SK-N-SH treated with all-trans-retinoic acid at 6 μM for 48 hours (cell line): ENCODE data around the gene PTPN7.

Experiments
- ATAC-seq: fragments of 200-7000 bp; cut with Tn5 transposase; 3 replicates; pipeline ENCODE4 v1.9.1; 2020; ENCODE audit warnings: mild to moderate bottlenecking, moderate library complexity
- ARNTL ChIP-seq: fragments of 450-650 bp; formaldehyde crosslinking; IDR thresholded peaks from 2 replicates; pipeline ENCODE4 v1.5.0; 2020; ENCODE audit warnings: low read depth, mild to moderate bottlenecking, moderate library complexity, borderline replicate concordance
- CREB5 ChIP-seq: fragments of 250-450 bp; sonication (Bioruptor Pico); IDR thresholded peaks from 2 replicates; pipeline ENCODE4 v1.5.1; 2020; ENCODE audit warnings: low read depth, mild to moderate bottlenecking, moderate library complexity
- CSDC2 ChIP-seq: fragments of 250-450 bp; sonication (Bioruptor Pico); IDR thresholded peaks from 2 replicates; pipeline ENCODE4 v1.5.0; 2020; ENCODE audit warnings: mild to moderate bottlenecking, moderate library complexity
- CSRNP3 ChIP-seq: fragments of 250-450 bp; sonication (Bioruptor Pico); IDR thresholded peaks from 2 replicates; pipeline ENCODE4 v1.5.1; 2021; ENCODE audit warnings: mild to moderate bottlenecking, moderate library complexity
- OSR1 ChIP-seq: fragments of 250-450 bp; sonication (Bioruptor Pico); IDR thresholded peaks from 2 replicates; pipeline ENCODE4 v1.8.0; 2022; ENCODE audit warnings: moderate library complexity, mild to moderate bottlenecking, inconsistent platforms
- PATZ1 ChIP-seq: fragments of 250-450 bp; sonication (Bioruptor Pico); IDR thresholded peaks from 2 replicates; pipeline ENCODE4 v1.8.0; 2020; ENCODE audit warnings: mild to moderate bottlenecking, moderate library complexity, borderline replicate concordance
- POU6F1 ChIP-seq: fragments of 250-450 bp; sonication (Bioruptor Pico); IDR thresholded peaks from 2 replicates; pipeline ENCODE4 v1.8.0; 2021; ENCODE audit warnings: low read depth, mild to moderate bottlenecking, moderate library complexity, borderline replicate concordance
- PPARA ChIP-seq: fragments of 250-450 bp; sonication (Bioruptor Pico); IDR thresholded peaks from 2 replicates; pipeline ENCODE4 v1.5.0; 2020; ENCODE audit warnings: mild to moderate bottlenecking, borderline replicate concordance
- RARB ChIP-seq: fragments of 250-450 bp; sonication (Bioruptor Pico); IDR thresholded peaks from 2 replicates; pipeline ENCODE4 v1.8.0; 2021; ENCODE audit warnings: mild to moderate bottlenecking, moderate library complexity
- SNAI2 ChIP-seq: fragments of 250-450 bp; sonication (Bioruptor Pico); IDR thresholded peaks from 2 replicates; pipeline ENCODE4 v1.5.0; 2020; ENCODE audit warnings: mild to moderate bottlenecking, moderate library complexity
- TCF4 ChIP-seq: fragments of 250-450 bp; sonication (Bioruptor Pico); IDR thresholded peaks from 2 replicates; pipeline ENCODE4 v1.8.0; 2021; ENCODE audit warnings: mild to moderate bottlenecking, moderate library complexity, borderline replicate concordance
- TSHZ2 ChIP-seq: fragments of 250-450 bp; sonication (Bioruptor Pico); IDR thresholded peaks from 2 replicates; pipeline ENCODE4 v1.5.0; 2020; ENCODE audit warnings: mild to moderate bottlenecking, moderate library complexity
- ZFP3 ChIP-seq: fragments of 250-450 bp; sonication (Bioruptor Pico); IDR thresholded peaks from 2 replicates; pipeline ENCODE4 v1.5.0; 2020; ENCODE audit warnings: mild to moderate bottlenecking, moderate library complexity
- ZFP30 ChIP-seq: fragments of 450-650 bp; formaldehyde crosslinking; IDR thresholded peaks from 2 replicates; pipeline ENCODE4 v1.5.0; 2022; ENCODE audit warnings: mild to moderate bottlenecking, moderate library complexity
- ZNF8 ChIP-seq: fragments of 450-650 bp; formaldehyde crosslinking; IDR thresholded peaks from 2 replicates; pipeline ENCODE4 v1.5.0; 2020; ENCODE audit warnings: mild to moderate bottlenecking, moderate library complexity

Gene PTPN7

GRCh38 chr1:202127836-202128622 lies 32.4 kb downstream of the PTPN7 start:
- TF ChIP-seq POU6F1 (CRISPR knock-in tag) (no peak), CSRNP3 (CRISPR knock-in tag) (no peak), ARNTL (no peak), ZFP3 (no peak), TSHZ2 (CRISPR knock-in tag) (no peak), PPARA (CRISPR knock-in tag) (no peak), RARB (CRISPR knock-in tag) (no peak), SNAI2 (CRISPR knock-in tag) (no peak), CREB5 (no peak), CSDC2 (CRISPR knock-in tag) (no peak), ZFP30 (CRISPR knock-in tag) (no peak)
- ATAC-seq = no peak

- no peak for TF ChIP-seq ZFP3
- TF ChIP-seq ZNF8 = no peak
- TF ChIP-seq OSR1 (CRISPR knock-in tag) = no peak
- TF ChIP-seq TSHZ2 (CRISPR knock-in tag) = no peak
- TF ChIP-seq ZFP30 (CRISPR knock-in tag) = no peak
- no peak for TF ChIP-seq RARB (CRISPR knock-in tag)
- TF ChIP-seq PATZ1 (CRISPR knock-in tag) = no peak
- no peak for TF ChIP-seq CREB5
- TF ChIP-seq TCF4 = no peak
- no peak for ATAC-seq
Measured at GRCh38 chr1:202127061-202127460, 33.3 kb downstream of the PTPN7 start.
